HEK293T (cell line): ENCODE results near the gene AJM1.

Experiments
- ARNT ChIP-seq: fragments of 450-650 bp; IDR thresholded peaks from 2 replicates; pipeline ENCODE4 v1.6.1; 2017; ENCODE audit warnings: mild to moderate bottlenecking
- BHLHE40 ChIP-seq: fragments of 450-650 bp; IDR thresholded peaks from 2 replicates; pipeline ENCODE4 v1.6.1; 2016; ENCODE audit warnings: mild to moderate bottlenecking, moderate library complexity, borderline replicate concordance
- CTBP1 ChIP-seq: fragments of 450-650 bp; IDR thresholded peaks from 2 replicates; pipeline ENCODE4 v1.6.1; 2016; ENCODE audit warnings: borderline replicate concordance
- ELF4 ChIP-seq: fragments of 450-650 bp; IDR thresholded peaks from 2 replicates; pipeline ENCODE4 v1.6.1; 2017; ENCODE audit warnings: antibody characterized with exemption
- FOXA1 ChIP-seq: fragments of 450-650 bp; IDR thresholded peaks from 2 replicates; pipeline ENCODE4 v1.6.1; 2016; ENCODE audit warnings: mild to moderate bottlenecking
- FOXK2 ChIP-seq: fragments of 450-650 bp; IDR thresholded peaks from 2 replicates; pipeline ENCODE4 v1.6.1; 2016; ENCODE audit warnings: mild to moderate bottlenecking
- HDGF ChIP-seq: fragments of 450-650 bp; IDR thresholded peaks from 2 replicates; pipeline ENCODE4 v1.6.1; 2017; ENCODE audit warnings: antibody characterized with exemption, borderline replicate concordance
- L3MBTL2 ChIP-seq: fragments of 450-650 bp; conservative IDR thresholded peaks from 2 replicates; pipeline ENCODE4 v1.6.1; 2016; ENCODE audit warnings: mild to moderate bottlenecking
- LEF1 ChIP-seq: fragments of 450-650 bp; IDR thresholded peaks from 2 replicates; pipeline ENCODE4 v1.6.1; 2017; ENCODE audit warnings: mild to moderate bottlenecking, borderline replicate concordance
- PKNOX1 ChIP-seq: fragments of 450-650 bp; IDR thresholded peaks from 2 replicates; pipeline ENCODE4 v1.6.1; 2016
- SUZ12 ChIP-seq: fragments of 450-650 bp; IDR thresholded peaks from 2 replicates; pipeline ENCODE4 v1.6.1; 2016; ENCODE audit warnings: mild to moderate bottlenecking
- TARDBP ChIP-seq: fragments of 450-650 bp; IDR thresholded peaks from 2 replicates; pipeline ENCODE4 v1.6.1; 2016
- ZNF384 ChIP-seq: fragments of 450-650 bp; IDR thresholded peaks from 2 replicates; pipeline ENCODE4 v1.6.1; 2016

DNA sequence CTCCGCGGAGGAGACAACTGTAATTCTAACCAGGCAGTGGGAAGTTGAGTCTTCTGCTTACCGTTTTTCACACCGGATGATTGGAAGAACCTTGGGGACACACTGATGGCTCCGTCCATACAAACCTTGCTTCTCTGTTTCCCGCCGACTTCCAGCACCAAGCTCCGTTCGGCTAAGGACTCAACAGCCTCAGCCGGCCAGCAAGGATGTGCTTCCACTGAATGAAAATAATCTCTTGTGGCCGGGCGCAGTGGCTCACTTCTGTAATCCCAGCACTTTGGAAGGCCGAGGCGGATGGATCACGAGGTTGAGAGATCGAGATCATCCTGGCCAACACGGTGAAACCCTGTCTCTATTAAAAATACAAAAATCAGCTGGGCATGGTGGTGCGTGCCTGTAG lies 25.6 kb downstream of the AJM1 start:
- TF ChIP-seq ELF4: no peak
- no peak for TF ChIP-seq FOXK2
- TF ChIP-seq FOXA1: no peak
- TF ChIP-seq CTBP1: no peak
- no peak for TF ChIP-seq L3MBTL2
- TF ChIP-seq HDGF: no peak
- TF ChIP-seq PKNOX1: no peak
- no peak for TF ChIP-seq TARDBP
- no peak for TF ChIP-seq BHLHE40
- no peak for TF ChIP-seq ZNF384
- no peak for TF ChIP-seq LEF1
- TF ChIP-seq ARNT: no peak
- no peak for TF ChIP-seq SUZ12
